Stomach (tissue), 9 donors: ENCODE results near the gene NFE2L3. TPM values are rescaled to one million over a fixed set of nuclear protein-coding genes. Genes with fewer than 3 reads are reported as not detected.
"Not testable (repeated sequence)": the region's sequence is repeated elsewhere in the genome, so short reads cannot be mapped to it uniquely, and the experiment has no call there.

ENCODE experiments used
- DNase-seq, 2 donors: peaks; one replicate each; pipeline versions ENCODE4 v3.0.0 to v3.0.0-alpha.2; 2013 to 2019
- H3K27ac ChIP-seq, 5 donors: fragments of 200-600 bp in 4 of 5; sonication (generic) in 4 of 5; one replicate each; pipeline ENCODE4 v1.5.1; 2013 to 2019; ENCODE audit warnings: mild to moderate bottlenecking in 1 of 5, moderate library complexity in 1 of 5
- H3K27me3 ChIP-seq, 3 donors: fragments of 200-600 bp; sonication (generic); one replicate each; pipeline ENCODE4 v1.5.1; 2017 to 2019; ENCODE audit warnings: mixed run types in 1 of 3
- H3K36me3 ChIP-seq, 4 donors: fragments of 200-600 bp; sonication (generic); 1 replicate in 3 of 4; 2 replicates in 1 of 4; pipeline ENCODE4 v1.5.1; 2016 to 2019
- H3K4me1 ChIP-seq, 4 donors: fragments of 200-600 bp; sonication (generic); one replicate each; pipeline ENCODE4 v1.5.1; 2016 to 2019
- H3K4me3 ChIP-seq, 4 donors: fragments of 200-600 bp; sonication (generic) in 3 of 4; one replicate each; pipeline ENCODE4 v1.5.1; 2016 to 2019; ENCODE audit warnings: mild to moderate bottlenecking in 1 of 4
- H3K9me3 ChIP-seq, 4 donors: fragments of 200-600 bp; sonication (generic); one replicate each; pipeline ENCODE4 v1.5.1; 2016 to 2019
- EP300 ChIP-seq: sonication (generic); formaldehyde crosslinking; IDR thresholded peaks from one replicate; pipeline ENCODE4 v1.6.1; 2017; ENCODE audit warnings: antibody characterized with exemption
- POLR2A ChIP-seq, 4 donors: fragments of 450-650 bp; IDR thresholded peaks; one replicate each; pipeline ENCODE4 v1.6.1; 2016; ENCODE audit warnings: antibody characterized with exemption in 4 of 4, control low read depth in 2 of 4, mild to moderate bottlenecking in 1 of 4, moderate library complexity in 1 of 4
- POLR2AphosphoS5 ChIP-seq, 3 donors: sonication (generic); formaldehyde crosslinking; IDR thresholded peaks; one replicate each; pipeline ENCODE4 v1.6.1; 2016; ENCODE audit warnings: antibody characterized with exemption in 3 of 3
- WGBS, 5 donors: extraction: QIAGEN DNeasy Blood & Tissue Kit in 3 of 5; methylation state at CpG; one replicate each; pipeline versions ENCODE4 v1.1.5 to v1.1.7; 2013 to 2018; 5-methylcytosine and 5-hydroxymethylcytosine counted together
- intact Hi-C: fragments of 100-400 bp; cut with DNase I; formaldehyde crosslinking; loops from one replicate; pipeline ENCODE4 v1.15.1; 2023; ENCODE audit warnings: low total_unique reads
- polyA plus RNA-seq, 3 donors: library from polyadenylated mRNA; stranded (reverse); fragments of 200-250 nt; gene quantifications; one replicate each; pipeline ENCODE4 v1.2.3, GENCODE V29; 2013
- total RNA-seq, 5 donors: library from RNA; depleted of rRNA; stranded (reverse); fragments of >200 nt; gene quantifications; one replicate each; pipeline versions ENCODE4 v1.1.0 to v1.2.3, GENCODE V29; 2014 to 2016
- TF ChIP-seq, protein P1 (sequence below), 7 experiments: fragments of 450-650 bp in 4 of 7; fragments of 200-600 bp in 3 of 7; sonication (generic) in 3 of 7; IDR thresholded peaks; one replicate each; pipeline ENCODE4 v1.5.1; 2016 to 2019; ENCODE audit warnings: antibody characterized with exemption in 7 of 7, control low read depth in 2 of 7, mild to moderate bottlenecking in 1 of 7
- donor health status: healthy with polysubstance abuse.
- donor health status: Bipolar disorder and iron deficiency.
- donor health status: healthy.

The NFE2L3 gene
- total and polyA plus RNA-seq, 8 donors, result 1.4 to 7.7 (median 4.9) TPM; not detected in 1

DNA sequence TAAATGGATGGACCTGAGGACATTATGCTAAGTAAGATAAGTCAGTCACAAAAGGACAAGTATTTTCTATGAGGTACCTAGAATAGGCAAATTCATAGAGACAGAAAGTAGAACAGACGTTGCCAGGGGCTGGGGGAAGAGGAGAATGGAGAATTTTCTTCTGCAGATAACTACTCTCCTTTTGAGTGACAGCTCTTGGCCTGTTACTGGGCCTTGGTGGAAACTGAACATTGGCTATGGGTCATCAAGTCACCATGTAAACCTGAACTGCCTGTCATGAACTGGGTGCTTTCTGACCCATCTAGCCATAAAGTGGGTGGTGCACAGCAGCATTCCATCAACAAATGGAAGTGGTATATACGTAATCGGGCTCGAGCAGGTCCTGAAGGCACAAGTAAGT, 29.3 kb upstream of the NFE2L3 start:
- no peak for TF ChIP-seq POLR2AphosphoS5 (IDR thresholded peaks at IDR 0.05)
- no peak for TF ChIP-seq POLR2A (IDR thresholded peaks at IDR 0.05)
- no peak for TF ChIP-seq EP300
- TF ChIP-seq, protein P1, sequence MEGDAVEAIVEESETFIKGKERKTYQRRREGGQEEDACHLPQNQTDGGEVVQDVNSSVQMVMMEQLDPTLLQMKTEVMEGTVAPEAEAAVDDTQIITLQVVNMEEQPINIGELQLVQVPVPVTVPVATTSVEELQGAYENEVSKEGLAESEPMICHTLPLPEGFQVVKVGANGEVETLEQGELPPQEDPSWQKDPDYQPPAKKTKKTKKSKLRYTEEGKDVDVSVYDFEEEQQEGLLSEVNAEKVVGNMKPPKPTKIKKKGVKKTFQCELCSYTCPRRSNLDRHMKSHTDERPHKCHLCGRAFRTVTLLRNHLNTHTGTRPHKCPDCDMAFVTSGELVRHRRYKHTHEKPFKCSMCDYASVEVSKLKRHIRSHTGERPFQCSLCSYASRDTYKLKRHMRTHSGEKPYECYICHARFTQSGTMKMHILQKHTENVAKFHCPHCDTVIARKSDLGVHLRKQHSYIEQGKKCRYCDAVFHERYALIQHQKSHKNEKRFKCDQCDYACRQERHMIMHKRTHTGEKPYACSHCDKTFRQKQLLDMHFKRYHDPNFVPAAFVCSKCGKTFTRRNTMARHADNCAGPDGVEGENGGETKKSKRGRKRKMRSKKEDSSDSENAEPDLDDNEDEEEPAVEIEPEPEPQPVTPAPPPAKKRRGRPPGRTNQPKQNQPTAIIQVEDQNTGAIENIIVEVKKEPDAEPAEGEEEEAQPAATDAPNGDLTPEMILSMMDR (IDR thresholded peaks at IDR 0.05), result no peak
- Histone ChIP-seq H3K27ac (no peak overlapping the region), H3K9me3 (no peaks in the 10 kb centered on the region), H3K36me3 (no peaks in the 10 kb centered on the region), H3K4me3 (no peak overlapping the region), H3K4me1 (no peaks in the 10 kb centered on the region), H3K27me3 (peaks cover 0 to 22% (median 0%) of the 10 kb centered on the region in 3 donors)
- no peak for DNase-seq
- WGBS, 5 donors, result 82 to 90% (median 86%) methylated on average over 4 of the region's 4 CpGs
- intact Hi-C loops, result no loop called here

DNA sequence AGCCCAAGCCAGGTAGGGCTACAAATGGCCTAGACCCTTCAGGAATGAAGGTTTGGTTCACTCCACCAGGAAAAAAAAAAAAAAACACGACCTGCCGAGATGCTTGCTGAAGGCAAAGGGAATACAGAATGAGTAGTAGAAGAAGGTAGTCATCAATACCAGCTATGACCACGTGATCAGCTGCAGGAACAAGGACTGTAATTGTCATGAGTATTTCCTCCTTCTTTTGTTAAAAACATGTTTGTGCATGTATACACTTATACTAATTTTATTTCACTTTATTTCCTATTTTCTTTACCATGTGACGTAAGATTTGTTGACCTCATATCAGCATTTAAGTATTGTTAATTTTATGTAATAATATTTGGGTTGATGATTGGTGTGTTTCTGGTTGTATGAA, 27.2 kb upstream of the NFE2L3 start:
- 82 to 90% (median 86%) methylated on average over 4 of the region's 4 CpGs for WGBS, 5 donors

DNA sequence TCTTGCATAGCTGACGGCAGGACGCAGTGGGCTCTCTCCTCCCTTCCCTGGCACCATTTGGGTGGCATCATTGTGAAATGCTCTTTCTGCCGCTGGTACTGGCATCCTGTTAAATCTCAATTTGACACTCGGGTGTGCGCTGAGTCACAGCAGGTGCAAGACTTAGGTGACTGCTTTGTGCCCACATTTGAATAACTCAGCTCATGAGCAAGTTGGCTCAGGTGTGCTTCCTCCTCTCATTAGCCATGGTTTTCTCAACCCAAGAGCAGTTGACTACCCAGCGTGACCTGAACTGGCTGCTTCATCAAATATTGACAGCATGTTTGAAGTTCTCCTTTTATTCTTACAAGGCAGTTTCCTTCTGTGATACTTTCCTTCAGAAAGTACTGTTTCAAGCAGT, 24.6 kb upstream of the NFE2L3 start:
- intact Hi-C loops, result no loop called here
- DNase-seq, result no peak

More for the DNA sequence above, 27.2 kb upstream of the NFE2L3 start:
- DNase-seq, intact Hi-C loops, H3K4me1 ChIP-seq, H3K27me3 ChIP-seq, H3K4me3 ChIP-seq, H3K27ac ChIP-seq, H3K9me3 ChIP-seq, H3K36me3 ChIP-seq: not testable (repeated sequence)

DNA sequence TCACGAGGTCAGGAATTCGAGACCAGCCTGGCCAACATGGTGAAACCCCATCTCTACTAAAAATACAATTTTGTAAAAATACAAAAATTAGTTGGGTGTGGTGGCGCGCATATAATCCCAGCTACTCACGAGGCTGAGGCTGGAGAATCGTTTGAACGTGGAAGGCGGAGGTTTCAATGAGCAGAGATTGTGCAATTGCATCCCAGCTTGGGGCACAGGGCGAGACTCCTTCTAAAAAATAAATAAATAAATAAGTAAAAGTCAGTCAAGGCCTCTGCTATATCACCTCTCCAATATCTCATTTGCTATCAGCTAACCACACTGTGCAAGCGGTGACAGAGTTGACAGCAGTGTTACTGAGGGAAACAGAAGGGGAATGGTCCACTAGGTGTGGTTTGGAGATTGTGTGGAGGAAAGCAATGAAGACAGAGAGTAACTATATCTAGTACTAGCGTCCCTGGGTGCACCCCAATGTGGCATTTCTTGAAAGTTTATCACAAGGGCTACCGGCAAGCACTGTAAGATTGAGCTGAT, 20.9 kb upstream of the NFE2L3 start:
- H3K9me3 ChIP-seq, result no peaks in the 10 kb centered on the region
- WGBS, 5 donors, result 67 to 82% (median 77%) methylated on average over 12 of the region's 12 CpGs
- intact Hi-C loops, result no loop called here
- no peak for TF ChIP-seq EP300
- no peak for TF ChIP-seq POLR2A (IDR thresholded peaks at IDR 0.05)
- TF ChIP-seq, protein P1 (IDR thresholded peaks at IDR 0.05), result no peak
- no peak for TF ChIP-seq POLR2AphosphoS5 (IDR thresholded peaks at IDR 0.05)
- DNase-seq, result no peak
- H3K27ac ChIP-seq, result no peak overlapping the region
- H3K36me3 ChIP-seq, result no peaks in the 10 kb centered on the region
- no peaks in the 10 kb centered on the region for H3K27me3 ChIP-seq
- H3K4me3 ChIP-seq, result no peak overlapping the region
- no peaks in the 10 kb centered on the region for H3K4me1 ChIP-seq

More for the DNA sequence above, 24.6 kb upstream of the NFE2L3 start:
- 59 to 72% (median 64%) methylated on average over 4 to 6 of the region's 6 CpGs for WGBS, 5 donors
- TF ChIP-seq POLR2A (IDR thresholded peaks at IDR 0.05) (no peak), EP300 (no peak), POLR2AphosphoS5 (IDR thresholded peaks at IDR 0.05) (no peak)
- TF ChIP-seq, protein P1 (IDR thresholded peaks at IDR 0.05), result no peak
- H3K27ac ChIP-seq, result no peak overlapping the region
- H3K4me1 ChIP-seq, result no peaks in the 10 kb centered on the region
- no peaks in the 10 kb centered on the region for H3K9me3 ChIP-seq
- peaks cover 0 to 4% (median 0%) of the 10 kb centered on the region in 3 donors for H3K27me3 ChIP-seq
- no peaks in the 10 kb centered on the region for H3K36me3 ChIP-seq
- H3K4me3 ChIP-seq, result no peak overlapping the region

DNA sequence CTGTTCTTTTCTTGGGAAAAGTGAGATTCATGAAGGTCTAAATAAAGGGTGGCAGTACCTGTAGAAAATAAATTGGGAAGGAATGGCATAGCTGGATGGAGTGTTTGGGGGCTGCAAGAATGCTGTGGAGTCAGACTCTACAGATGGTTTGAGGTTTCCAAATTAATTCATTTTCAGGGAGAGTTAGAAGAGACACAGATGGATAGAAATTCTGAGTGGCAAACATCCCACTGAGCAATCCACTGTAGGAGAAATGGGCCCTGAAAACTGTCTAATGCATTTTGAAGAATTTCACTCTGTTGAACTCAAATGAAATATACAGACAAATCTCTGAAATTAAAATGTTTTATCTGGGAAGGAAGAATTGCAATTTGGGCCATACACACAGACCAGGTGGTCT, 16.9 kb upstream of the NFE2L3 start:
- TF ChIP-seq POLR2A (IDR thresholded peaks at IDR 0.05), result no peak
- no peak for TF ChIP-seq POLR2AphosphoS5 (IDR thresholded peaks at IDR 0.05)
- no peak for TF ChIP-seq EP300
- TF ChIP-seq, protein P1 (IDR thresholded peaks at IDR 0.05), result no peak
- Histone ChIP-seq H3K4me3 (no peak overlapping the region), H3K9me3 (no peaks in the 10 kb centered on the region), H3K36me3 (no peaks in the 10 kb centered on the region), H3K4me1 (no peaks in the 10 kb centered on the region), H3K27ac (no peak overlapping the region), H3K27me3 (no peaks in the 10 kb centered on the region)
- DNase-seq, result no peak
- intact Hi-C loops, result no loop called here
